ENCODE data around the gene F10. TPM values are rescaled to one million over a fixed set of nuclear protein-coding genes. Genes with fewer than 3 reads are reported as not detected.

Gene F10
- total RNA-seq, 1 experiment from 2014 or later, result not detected

DNA sequence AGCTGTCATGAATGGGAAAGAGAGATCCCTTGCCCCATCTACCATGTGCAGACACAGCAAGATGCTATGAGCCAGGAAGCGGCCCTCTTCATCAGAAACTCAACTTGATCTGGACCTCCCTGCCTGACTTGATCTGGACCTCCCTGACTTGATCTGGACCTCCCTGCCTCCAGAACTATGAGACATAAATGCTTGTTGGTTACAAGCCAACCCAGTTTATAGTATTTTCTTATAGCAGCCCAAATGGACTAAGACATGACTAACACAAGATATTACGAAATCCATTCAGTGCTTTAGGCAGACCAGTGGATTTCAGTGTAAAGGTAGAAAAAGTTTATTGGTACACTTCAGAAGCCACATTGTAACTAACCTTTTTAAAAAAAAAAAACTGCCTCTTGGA, 70.3 kb downstream of the F10 start:
- peak; percentile 41 for DNase-seq (ENCODE audit: low read depth)

GRCh38 chr13:113195360-113195759, 72.8 kb downstream of the F10 start:
- no peak for DNase-seq (ENCODE audit: low read depth)

GRCh38 chr13:113196970-113197737, 74.6 kb downstream of the F10 start:
- no peak for DNase-seq (ENCODE audit: low read depth)

Other genes with a start within 250 kb of the F10 start
- 4.8 and 7.2 TPM in 2 replicates for gene MCF2L, start 153.6 kb upstream of the F10 start, total RNA-seq (2014; rRNA removed; shearing (Covaris generic))
- gene F7, start 17.0 kb upstream of the F10 start, total RNA-seq (2014; rRNA removed; shearing (Covaris generic)), result not detected in 2 replicates
- not detected in 2 replicates for gene PROZ, start 35.8 kb downstream of the F10 start, total RNA-seq (2014; rRNA removed; shearing (Covaris generic))
- gene PCID2, start 85.9 kb downstream of the F10 start, total RNA-seq (2014; rRNA removed; shearing (Covaris generic)), result 50.4 and 55.3 TPM in 2 replicates
- gene CUL4A, start 86.8 kb downstream of the F10 start, total RNA-seq (2014; rRNA removed; shearing (Covaris generic)), result 69.4 and 72.4 TPM in 2 replicates
- 97.8 and 112 TPM in 2 replicates for gene LAMP1, start 174.4 kb downstream of the F10 start, total RNA-seq (2014; rRNA removed; shearing (Covaris generic))
- gene GRTP1, start 241.3 kb downstream of the F10 start, total RNA-seq (2014; rRNA removed; shearing (Covaris generic)), result not detected in 2 replicates